Nephron (organoid): ENCODE data around the gene ANGPTL8.

Source experiments
- H3K27ac Mint-ChIP-seq, 3 experiments: 2 replicates each; pipeline ENCODE4 v1.8.0; 2020; ENCODE audit warnings: mixed read lengths in 3 of 3, mild to moderate bottlenecking in 2 of 3, moderate library complexity in 1 of 3
- H3K27me3 Mint-ChIP-seq: 2 replicates; pipeline ENCODE4 v1.8.0; 2021; ENCODE audit warnings: low read depth, mild to moderate bottlenecking, moderate library complexity, mixed read lengths
- H3K36me3 Mint-ChIP-seq: 2 replicates; pipeline ENCODE4 v1.8.0; 2020; ENCODE audit warnings: low read depth, mixed read lengths
- H3K4me1 Mint-ChIP-seq: 2 replicates; pipeline ENCODE4 v1.8.0; 2020; ENCODE audit warnings: mixed read lengths
- H3K4me3 Mint-ChIP-seq, 3 experiments: 2 replicates each; pipeline ENCODE4 v1.8.0; 2020; ENCODE audit warnings: mild to moderate bottlenecking in 3 of 3, mixed read lengths in 3 of 3, moderate library complexity in 2 of 3
- H3K9me3 Mint-ChIP-seq: 2 replicates; pipeline ENCODE4 v1.8.0; 2020; ENCODE audit warnings: mixed read lengths
- CTCF ChIP-seq, 3 experiments: fragments of 200-600 bp; sonication (generic); IDR thresholded peaks; one replicate each; pipeline ENCODE4 v1.5.0; 2021; ENCODE audit warnings: antibody characterized with exemption in 3 of 3; ENCODE audit not compliant: unreplicated experiment in 3 of 3

Gene ANGPTL8

GRCh38 chr19:11230621-11231386 lies 8.6 kb upstream of the ANGPTL8 start:
- Mint-ChIP-seq H3K27ac (no peak overlapping the region), H3K27me3 (no peaks in the 10 kb centered on the region), H3K36me3 (peaks cover 32% of the 10 kb centered on the region), H3K4me3 (no peak overlapping the region), H3K4me1 (no peaks in the 10 kb centered on the region), H3K9me3 (no peaks in the 10 kb centered on the region)
- no peak for TF ChIP-seq CTCF (IDR thresholded peaks at IDR 0.05; ENCODE audit: unreplicated experiment in 3 of 3)

GRCh38 chr19:11232555-11232954 lies 6.9 kb upstream of the ANGPTL8 start:
- H3K36me3 Mint-ChIP-seq, result peaks cover 22% of the 10 kb centered on the region
- no peak overlapping the region for H3K4me3 Mint-ChIP-seq
- H3K27ac Mint-ChIP-seq, result no peak overlapping the region
- TF ChIP-seq CTCF (IDR thresholded peaks at IDR 0.05; ENCODE audit: unreplicated experiment in 3 of 3), result no peak
- no peaks in the 10 kb centered on the region for H3K27me3 Mint-ChIP-seq
- no peaks in the 10 kb centered on the region for H3K9me3 Mint-ChIP-seq
- H3K4me1 Mint-ChIP-seq, result no peaks in the 10 kb centered on the region

- Mint-ChIP-seq H3K36me3 (peaks cover 22% of the 10 kb centered on the region), H3K4me3 (no peak overlapping the region), H3K27me3 (no peaks in the 10 kb centered on the region)
Measured at GRCh38 chr19:11233073-11233472, 6.3 kb upstream of the ANGPTL8 start.

GRCh38 chr19:11234486-11235075 lies 4.8 kb upstream of the ANGPTL8 start:
- Mint-ChIP-seq H3K27me3 (no peaks in the 10 kb centered on the region), H3K4me1 (no peaks in the 10 kb centered on the region), H3K9me3 (no peaks in the 10 kb centered on the region), H3K36me3 (peaks cover 26% of the 10 kb centered on the region), H3K4me3 (no peak overlapping the region), H3K27ac (no peak overlapping the region)
- no peak for TF ChIP-seq CTCF (IDR thresholded peaks at IDR 0.05; ENCODE audit: unreplicated experiment in 3 of 3)

More at GRCh38 chr19:11233073-11233472, 6.3 kb upstream of the ANGPTL8 start:
- no peak for TF ChIP-seq CTCF (IDR thresholded peaks at IDR 0.05; ENCODE audit: unreplicated experiment in 3 of 3)
- H3K4me1 Mint-ChIP-seq, result no peaks in the 10 kb centered on the region
- H3K9me3 Mint-ChIP-seq, result no peaks in the 10 kb centered on the region
- H3K27ac Mint-ChIP-seq, result no peak overlapping the region

GRCh38 chr19:11236324-11237301 lies 2.8 kb upstream of the ANGPTL8 start:
- Mint-ChIP-seq H3K4me1 (no peaks in the 10 kb centered on the region), H3K9me3 (no peaks in the 10 kb centered on the region), H3K27ac (no peak overlapping the region), H3K36me3 (peaks cover 21% of the 10 kb centered on the region), H3K27me3 (no peaks in the 10 kb centered on the region), H3K4me3 (no peak overlapping the region)
- no peak for TF ChIP-seq CTCF (IDR thresholded peaks at IDR 0.05; ENCODE audit: unreplicated experiment in 3 of 3)
